HG03175 (cell line): ENCODE data around the gene NRTN.
"Not testable (repeated sequence)": the region's sequence is repeated elsewhere in the genome, so short reads cannot be mapped to it uniquely, and the experiment has no call there.

Experiments used
- ATAC-seq: cut with Tn5 transposase; IDR thresholded peaks from one replicate; pipeline ENCODE4 v1.9.1; 2021; ENCODE audit warnings: mild to moderate bottlenecking, moderate library complexity; ENCODE audit not compliant: unreplicated experiment

NRTN gene

DNA sequence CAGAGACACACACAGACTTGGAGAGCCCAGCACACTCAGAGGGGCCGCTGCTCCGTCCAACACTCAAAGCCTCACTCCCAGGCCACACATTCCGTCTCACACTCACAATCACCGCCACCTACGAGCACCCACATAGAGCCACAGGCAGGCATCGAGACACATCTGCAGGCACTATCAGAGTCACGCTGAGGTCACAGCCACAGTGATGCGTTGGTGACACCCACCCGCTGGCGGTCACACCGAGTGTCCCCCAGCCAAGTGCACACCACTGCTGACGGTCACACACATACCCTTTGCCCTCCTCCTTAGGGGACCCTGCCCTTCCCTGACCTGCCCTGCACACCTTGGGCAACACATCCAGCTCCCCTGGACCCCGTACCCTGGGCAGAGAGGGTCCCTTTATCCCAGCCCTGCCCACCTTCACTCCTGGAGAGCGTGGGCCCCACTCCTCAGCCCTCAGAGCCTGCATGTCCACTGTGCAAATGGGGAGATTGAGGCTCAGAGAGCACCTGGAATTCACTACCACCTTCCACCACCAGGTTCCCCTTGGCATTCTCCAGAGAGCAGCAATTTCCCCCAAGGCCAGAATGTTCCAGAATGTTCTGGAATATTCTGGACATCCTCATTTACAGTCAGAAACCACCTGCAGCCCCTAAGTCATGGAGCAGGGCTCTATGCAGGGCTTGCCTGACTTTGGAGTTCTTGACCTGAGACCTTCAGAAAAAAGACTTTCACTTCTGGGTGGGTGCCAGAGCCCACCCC lies 60.0 kb downstream of the NRTN start:
- no peak for ATAC-seq

DNA sequence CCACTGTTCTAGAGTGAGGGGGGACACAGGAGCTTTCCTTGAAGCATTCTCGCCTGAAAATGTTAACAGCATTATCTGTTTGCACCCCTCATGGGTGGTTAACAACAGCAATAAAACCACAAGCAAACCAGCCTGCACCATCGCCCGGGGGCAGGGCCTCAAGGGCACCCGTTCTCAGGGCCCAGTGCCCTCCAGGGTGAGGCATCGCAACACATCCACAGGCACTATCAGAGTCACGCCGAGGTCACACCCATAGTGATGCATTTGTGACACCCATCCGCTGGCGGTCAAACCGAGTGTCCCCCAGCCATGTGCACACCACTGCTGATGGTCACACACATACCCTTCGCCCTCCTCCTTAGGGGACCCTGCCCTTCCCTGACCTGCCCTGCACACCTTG lies 60.9 kb downstream of the NRTN start:
- ATAC-seq, result no peak

DNA sequence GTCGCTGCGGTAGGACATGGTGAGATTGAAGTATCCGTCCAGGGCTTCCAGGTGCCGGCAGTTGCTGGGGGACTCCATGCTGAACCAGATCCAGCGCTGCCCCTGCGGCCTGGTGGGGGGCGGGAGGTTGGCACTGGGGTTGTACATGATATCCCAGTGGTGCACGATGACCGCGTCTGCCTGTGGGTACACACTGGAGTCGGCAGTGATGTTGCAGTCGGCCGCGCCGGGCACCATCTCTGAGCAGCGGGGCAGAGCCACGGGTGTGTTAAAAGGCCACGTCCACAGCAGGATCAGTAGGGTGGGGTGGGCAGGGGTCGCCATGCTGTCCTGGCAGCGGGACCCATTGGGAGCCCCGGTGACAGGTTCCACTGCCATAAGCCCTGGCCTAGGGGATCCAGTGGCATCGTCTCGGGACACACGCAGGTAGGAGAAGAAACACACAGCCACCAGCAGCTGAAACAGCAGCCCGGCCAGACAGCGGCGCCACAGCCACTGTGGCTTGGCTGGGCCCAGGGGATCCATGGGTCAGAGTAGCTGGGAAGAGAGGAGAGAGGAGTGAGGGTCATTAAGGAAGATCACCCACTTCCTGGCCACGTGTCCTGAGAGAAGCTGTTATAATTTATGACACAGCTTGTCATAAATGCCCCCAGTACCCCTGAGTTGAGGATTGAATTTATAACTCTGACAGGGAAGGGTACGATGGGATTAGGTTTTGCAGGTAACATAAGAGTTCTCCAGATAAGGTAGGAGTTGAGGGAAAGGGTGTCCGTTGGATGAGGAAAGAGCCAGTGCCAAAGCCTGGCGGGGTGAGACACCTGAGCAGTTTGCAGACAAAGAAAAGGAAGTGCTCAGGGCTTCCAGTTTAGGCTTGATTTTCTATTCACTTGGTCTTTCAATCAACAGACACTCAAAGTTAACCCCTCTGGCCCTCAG lies 62.6 kb downstream of the NRTN start:
- no peak for ATAC-seq

DNA sequence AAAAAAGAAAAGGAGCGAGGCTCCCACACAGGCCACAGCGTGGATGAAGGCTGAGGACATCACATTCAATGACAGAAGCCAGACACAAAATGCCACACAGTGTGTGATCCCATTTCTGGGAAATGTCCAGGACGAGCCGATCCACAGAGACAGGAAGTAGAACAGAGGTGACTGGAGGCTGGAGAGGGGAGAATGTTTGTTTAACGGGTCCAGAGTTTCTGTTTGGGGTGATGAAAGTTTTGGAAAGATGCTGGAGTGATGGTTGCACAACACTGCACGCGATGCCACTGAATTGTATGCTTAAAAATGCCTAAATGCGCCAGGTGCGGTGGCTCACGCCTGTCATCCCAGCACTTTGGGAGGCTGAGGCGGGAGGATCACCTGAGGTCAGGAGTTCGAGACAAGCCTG lies 66.1 kb downstream of the NRTN start:
- no peak for ATAC-seq

DNA sequence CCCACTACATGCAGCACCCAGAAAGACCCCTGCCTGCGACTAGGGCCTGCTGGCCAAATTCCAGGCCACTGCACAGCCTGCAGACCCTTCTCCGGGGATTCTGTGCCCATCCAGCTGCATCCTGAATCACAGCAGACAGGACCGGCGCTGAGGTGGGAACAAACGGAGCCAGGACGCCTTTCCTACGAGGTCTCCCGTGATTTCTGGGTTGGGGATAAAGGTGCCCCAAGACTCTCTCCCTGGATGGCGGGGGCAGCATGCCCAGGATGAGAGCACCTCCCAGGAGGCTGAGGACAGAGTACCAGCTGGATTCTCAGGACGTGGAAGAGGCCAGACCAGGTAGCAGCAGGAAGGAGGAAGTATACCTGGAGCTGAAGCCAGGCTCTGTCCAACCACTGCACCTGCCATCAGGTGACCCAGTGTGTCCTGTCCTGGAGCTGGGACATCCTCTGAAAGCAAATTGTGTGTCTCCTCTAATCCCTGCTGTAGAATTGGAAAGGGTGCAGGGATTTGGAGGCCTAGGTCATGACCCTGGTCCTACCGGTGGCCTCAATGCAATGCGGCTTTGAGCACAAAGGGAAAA lies 68.8 kb downstream of the NRTN start:
- no peak for ATAC-seq

DNA sequence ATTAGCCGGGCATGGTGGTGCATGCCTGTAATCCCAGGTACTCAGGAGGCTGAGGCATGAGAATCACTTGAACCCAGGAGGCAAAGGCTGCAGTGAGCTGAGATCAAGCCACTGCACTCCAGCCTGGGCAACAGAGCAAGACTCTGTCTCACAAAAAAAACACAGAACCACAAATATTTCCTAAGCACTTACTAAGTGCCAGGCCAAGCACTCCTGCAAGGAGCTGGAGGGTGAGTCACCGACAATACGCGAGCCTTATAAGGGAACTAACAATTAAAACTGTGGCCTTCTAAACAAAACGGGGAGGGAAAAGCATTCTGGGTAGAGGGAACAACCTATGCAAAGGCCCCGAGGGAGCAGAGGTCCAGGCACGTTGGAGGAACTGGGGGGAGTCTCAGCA lies 69.6 kb downstream of the NRTN start:
- not testable (repeated sequence) for ATAC-seq

DNA sequence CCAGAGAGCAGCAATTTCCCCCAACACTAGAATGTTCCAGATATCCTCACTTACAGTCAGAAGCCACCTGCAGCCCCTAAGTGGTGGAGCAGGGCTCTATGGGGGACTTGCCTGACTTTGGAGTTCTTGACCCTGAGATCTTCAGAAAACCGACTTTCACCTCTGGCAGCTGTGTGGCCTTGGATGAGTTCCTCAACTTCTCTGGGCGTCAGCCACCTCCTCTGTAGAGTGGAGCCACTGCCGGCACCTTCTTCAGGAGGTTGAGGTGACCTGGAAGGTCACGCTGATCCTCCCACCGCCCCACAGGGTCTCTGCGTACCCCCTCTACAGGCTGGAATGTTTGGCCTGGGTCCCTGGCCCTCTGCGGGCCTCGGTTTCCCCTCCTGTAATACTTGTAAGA lies 72.6 kb downstream of the NRTN start:
- no peak for ATAC-seq

DNA sequence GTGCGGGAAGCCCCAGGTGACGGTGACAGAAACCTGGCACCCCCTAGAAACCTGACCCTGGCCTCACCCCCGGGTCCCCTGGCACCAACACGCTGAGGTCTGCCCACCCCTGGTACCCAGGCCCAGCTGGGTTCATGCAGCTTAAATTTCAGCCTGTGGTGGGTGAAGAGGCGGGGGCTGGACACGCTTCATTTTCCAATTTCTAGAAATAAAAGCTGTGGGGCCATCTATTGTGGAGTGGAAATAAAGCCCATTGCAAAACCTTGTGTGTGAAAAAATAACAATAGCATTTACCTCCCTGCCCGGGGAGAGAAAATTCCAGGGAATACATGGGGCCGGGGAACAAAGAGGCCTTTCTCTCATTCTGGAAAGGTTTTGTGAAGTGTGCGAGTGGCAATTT lies 73.0 kb downstream of the NRTN start:
- no peak for ATAC-seq
